ENCODE results near the gene ATXN3L.

DNA sequence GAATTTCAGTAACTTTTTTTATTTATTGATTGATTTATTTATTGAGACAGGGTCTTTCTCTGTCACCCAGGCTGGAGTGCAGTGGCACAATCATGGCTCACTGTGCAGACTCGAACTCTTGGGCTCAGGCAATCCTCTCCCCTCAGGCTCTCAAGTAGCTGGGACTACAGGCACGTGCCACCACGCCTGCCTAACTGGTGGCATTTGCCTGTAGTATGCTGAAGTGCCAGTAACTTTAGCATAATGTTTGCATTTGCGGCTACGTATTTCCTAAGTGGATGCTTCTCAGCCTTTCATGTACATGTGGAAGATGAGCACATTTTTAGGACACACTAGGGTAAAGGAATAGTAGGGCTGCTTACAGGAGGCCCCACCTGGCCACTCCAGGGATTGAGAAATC is 45.3 kb upstream of the ATXN3L start:
- TF ChIP-seq, protein P1, sequence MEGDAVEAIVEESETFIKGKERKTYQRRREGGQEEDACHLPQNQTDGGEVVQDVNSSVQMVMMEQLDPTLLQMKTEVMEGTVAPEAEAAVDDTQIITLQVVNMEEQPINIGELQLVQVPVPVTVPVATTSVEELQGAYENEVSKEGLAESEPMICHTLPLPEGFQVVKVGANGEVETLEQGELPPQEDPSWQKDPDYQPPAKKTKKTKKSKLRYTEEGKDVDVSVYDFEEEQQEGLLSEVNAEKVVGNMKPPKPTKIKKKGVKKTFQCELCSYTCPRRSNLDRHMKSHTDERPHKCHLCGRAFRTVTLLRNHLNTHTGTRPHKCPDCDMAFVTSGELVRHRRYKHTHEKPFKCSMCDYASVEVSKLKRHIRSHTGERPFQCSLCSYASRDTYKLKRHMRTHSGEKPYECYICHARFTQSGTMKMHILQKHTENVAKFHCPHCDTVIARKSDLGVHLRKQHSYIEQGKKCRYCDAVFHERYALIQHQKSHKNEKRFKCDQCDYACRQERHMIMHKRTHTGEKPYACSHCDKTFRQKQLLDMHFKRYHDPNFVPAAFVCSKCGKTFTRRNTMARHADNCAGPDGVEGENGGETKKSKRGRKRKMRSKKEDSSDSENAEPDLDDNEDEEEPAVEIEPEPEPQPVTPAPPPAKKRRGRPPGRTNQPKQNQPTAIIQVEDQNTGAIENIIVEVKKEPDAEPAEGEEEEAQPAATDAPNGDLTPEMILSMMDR (IDR thresholded peaks at IDR 0.05 in 4 of 5, conservative IDR thresholded peaks at IDR 0.05 in 1 of 5), result no peak
- no peak for TF ChIP-seq POLR2A (IDR thresholded peaks at IDR 0.05)

Measured in gastrocnemius medialis (tissue), 4 donors.